ENCODE measurements around the gene DGKD. TPM values are rescaled to one million over a fixed set of nuclear protein-coding genes. Genes with fewer than 3 reads are reported as not detected.

DGKD gene
- total RNA-seq, 2 experiments from 2014 or later, result 44.2 to 46.4 TPM

DNA sequence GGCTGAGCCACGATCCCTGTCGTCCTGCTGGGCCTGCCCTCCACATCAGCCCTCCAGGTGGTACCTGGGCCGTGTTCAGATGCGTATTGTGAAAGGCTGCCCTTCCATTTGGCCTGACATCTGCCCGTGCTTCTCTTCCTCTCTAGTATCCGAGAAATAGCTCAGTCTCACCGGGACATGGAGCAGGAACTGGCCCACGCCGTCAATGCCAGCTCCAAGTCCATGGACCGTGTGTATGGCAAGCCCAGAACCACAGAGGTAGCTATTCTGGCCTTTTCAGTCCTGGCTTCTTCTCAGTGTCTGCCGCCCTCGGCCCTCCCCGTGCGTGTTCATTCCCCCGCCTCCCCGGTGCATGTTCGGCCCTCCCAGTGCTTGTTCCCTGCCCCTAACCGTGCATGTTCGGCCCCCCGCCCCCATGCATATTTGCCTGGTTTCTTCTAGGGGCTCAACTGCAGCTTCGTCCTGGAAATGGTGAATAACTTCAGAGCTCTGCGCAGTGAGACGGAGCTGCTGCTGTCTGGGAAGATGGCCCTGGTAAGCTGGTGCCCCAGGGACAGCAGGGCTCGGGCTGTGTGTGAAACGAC lies 108.0 kb downstream of the DGKD start:
- CTCF ChIA-PET, result no interaction called here
- POLR2A ChIA-PET, result no interaction called here
- no peaks in the 10 kb centered on the region for H3K27me3 Mint-ChIP-seq
- H3K4me3 Mint-ChIP-seq, result no peak overlapping the region
- no peak overlapping the region for H3K27ac Mint-ChIP-seq
- intact Hi-C loops (cut with micrococcal nuclease), result no loop called here
- DNase-seq, result no peak
- H3K36me3 Mint-ChIP-seq, result peaks cover 36% of the 10 kb centered on the region
- no peaks in the 10 kb centered on the region for H3K9me3 Mint-ChIP-seq
- no peaks in the 10 kb centered on the region for H3K4me1 Mint-ChIP-seq (ENCODE audit: low read depth)

DNA sequence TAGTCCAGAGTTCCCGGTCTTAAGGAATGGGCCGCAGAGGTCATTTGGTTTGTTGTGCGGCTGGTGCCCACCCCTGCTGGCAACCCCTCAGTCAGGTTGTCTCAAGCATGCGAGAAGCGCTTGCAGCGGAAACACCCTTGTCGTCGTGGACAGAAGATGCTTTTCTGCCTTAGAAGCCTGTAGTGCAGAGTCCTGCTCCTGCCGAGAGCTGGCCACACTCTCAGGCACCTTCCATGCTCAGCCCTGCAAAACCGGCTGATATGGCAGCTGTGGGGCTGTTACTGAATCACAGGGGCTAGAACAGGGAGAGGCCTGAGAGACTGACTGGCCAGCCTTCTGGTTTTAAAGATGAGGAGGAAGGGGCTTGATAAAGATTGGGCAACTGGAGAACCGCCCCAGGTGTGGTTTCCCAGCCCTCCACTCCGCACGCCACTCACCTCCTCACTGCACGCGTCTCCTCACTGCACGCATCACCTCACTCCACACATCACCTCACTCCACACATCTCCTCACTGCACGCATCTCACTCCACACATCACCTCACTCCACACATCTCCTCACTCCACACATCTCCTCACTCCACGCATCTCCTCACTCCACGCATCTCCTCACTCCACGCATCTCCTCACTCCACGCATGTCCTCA lies 108.7 kb downstream of the DGKD start:
- CTCF ChIA-PET, result no interaction called here
- no peaks in the 10 kb centered on the region for H3K9me3 Mint-ChIP-seq

DNA sequence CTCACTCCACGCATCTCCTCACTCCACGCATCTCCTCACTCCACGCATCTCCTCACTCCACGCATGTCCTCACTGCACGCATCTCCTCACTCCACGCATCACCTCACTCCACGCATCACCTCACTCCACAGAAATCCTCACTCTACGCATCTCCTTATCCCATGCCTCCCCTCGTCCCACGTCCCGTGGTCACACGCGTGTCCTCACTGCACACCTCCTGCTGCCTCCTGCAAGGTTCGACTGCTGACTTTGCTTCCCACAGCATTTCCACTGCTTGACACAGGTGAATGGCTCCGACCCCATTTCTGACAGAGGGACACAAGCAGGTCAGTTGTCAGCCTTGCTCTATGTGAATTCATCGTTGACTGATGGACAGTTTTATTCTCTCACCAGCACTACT lies 109.3 kb downstream of the DGKD start:
- Mint-ChIP-seq H3K9me3 (no peaks in the 10 kb centered on the region), H3K27me3 (no peaks in the 10 kb centered on the region), H3K4me3 (no peak overlapping the region), H3K27ac (no peak overlapping the region), H3K36me3 (peaks cover 40% of the 10 kb centered on the region), H3K4me1 (ENCODE audit: low read depth) (no peaks in the 10 kb centered on the region)
- DNase-seq, result no peak
- ChIA-PET POLR2A (no interaction called here), CTCF (no interaction called here)
- intact Hi-C loops (cut with micrococcal nuclease), result no loop called here

More for the DNA sequence above, 108.7 kb downstream of the DGKD start:
- peaks cover 35% of the 10 kb centered on the region for H3K36me3 Mint-ChIP-seq
- POLR2A ChIA-PET, result no interaction called here
- H3K27ac Mint-ChIP-seq, result no peak overlapping the region
- H3K4me3 Mint-ChIP-seq, result no peak overlapping the region
- DNase-seq, result no peak
- H3K27me3 Mint-ChIP-seq, result no peaks in the 10 kb centered on the region
- intact Hi-C loops (cut with micrococcal nuclease), result no loop called here
- H3K4me1 Mint-ChIP-seq (ENCODE audit: low read depth), result no peaks in the 10 kb centered on the region

DNA sequence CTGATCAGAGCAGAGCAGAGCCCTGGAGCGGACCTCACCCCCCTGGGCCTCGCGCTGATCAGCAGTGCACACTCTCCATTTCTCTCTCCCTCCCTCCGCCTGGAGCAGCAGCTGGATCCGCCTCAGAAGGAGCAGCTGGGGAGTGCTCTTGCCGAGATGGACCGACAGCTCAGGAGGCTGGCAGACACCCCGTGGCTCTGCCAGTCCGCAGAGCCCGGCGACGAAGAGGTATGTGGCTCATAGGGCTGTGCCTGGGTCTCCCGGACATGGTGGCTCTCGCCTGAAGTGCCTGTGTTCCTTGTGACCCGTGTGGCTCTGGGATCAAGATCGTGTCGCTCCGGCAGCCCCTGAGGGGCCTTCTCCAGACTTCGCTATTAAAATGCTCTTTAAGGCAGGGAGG lies 109.8 kb downstream of the DGKD start:
- Mint-ChIP-seq H3K9me3 (no peaks in the 10 kb centered on the region), H3K4me3 (no peak overlapping the region), H3K27ac (no peak overlapping the region), H3K27me3 (no peaks in the 10 kb centered on the region), H3K4me1 (ENCODE audit: low read depth) (no peaks in the 10 kb centered on the region), H3K36me3 (peaks cover 42% of the 10 kb centered on the region)
- ChIA-PET CTCF (no interaction called here), POLR2A (no interaction called here)
- no peak for DNase-seq
- intact Hi-C loops (cut with micrococcal nuclease), result no loop called here

DNA sequence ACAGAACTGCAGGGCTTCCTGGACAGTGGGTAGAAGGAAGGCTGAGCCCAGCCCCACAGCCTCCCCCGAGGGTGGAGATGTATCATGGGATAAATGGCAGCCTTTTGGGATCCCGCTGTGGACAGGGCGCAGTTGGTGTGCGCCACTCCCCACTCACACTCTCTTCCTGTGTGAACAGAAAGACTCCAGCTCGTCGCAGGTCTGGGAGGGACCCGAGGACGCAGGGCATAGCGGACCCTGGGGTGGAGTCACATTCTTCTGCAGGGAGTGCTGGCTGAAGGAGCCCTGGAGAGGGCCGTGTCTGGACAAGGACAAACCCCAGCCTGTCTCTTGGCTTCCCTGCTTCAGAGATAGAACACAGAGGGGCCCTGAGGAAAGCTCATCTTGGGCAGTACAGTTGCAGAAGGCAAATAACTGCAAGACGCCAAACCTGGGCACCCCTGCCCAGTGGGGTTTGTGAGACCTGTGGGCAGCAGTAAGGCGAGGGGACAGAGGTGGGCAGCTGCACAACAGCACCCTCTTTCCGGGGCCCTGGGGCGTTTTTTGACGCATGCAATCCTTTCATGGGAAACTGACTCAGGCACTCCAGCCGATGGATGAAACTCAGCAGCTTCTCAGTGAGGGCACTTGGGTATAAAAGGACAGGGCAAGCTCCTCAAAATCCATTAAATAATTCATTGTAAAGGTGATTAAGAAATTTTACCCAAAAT lies 110.4 kb downstream of the DGKD start:
- ChIA-PET POLR2A (no interaction called here), CTCF (no interaction called here)
- intact Hi-C loops (cut with micrococcal nuclease), result no loop called here
- Mint-ChIP-seq H3K27ac (no peak overlapping the region), H3K9me3 (no peaks in the 10 kb centered on the region), H3K4me3 (no peak overlapping the region), H3K4me1 (ENCODE audit: low read depth) (no peaks in the 10 kb centered on the region), H3K36me3 (peaks cover 44% of the 10 kb centered on the region), H3K27me3 (no peaks in the 10 kb centered on the region)
- no peak for DNase-seq

DNA sequence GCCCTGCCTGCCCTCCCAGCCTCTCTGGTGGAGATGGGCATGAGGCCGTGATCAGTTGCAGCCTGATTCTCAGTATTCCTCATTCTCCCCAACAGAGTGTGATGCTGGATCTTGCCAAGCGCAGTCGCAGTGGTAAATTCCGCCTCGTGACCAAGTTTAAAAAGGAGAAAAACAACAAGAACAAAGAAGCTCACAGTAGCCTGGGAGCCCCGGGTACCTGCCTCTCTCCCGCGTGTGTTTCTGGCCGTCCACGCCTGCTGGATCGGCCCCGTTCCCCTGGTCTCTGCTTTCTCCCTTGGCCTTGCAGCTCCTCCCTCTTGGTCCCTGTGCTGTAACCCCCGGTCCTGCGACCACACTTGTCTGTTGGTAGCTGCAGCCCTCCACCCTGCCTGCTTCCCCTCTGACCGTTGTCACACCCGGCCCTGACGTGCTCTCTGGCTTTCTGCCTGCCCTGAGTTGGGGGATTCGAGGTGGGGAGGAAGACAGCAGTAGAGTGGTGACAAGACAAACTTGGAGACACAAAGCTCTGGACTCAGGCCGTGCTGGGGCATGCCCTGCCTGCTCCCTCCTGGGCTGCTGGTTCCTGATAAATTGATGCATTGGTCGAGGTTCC lies 112.8 kb downstream of the DGKD start:
- no peaks in the 10 kb centered on the region for H3K9me3 Mint-ChIP-seq
- intact Hi-C loops (cut with micrococcal nuclease), result no loop called here
- H3K36me3 Mint-ChIP-seq, result peaks cover 42% of the 10 kb centered on the region
- no peak overlapping the region for H3K4me3 Mint-ChIP-seq
- no peak overlapping the region for H3K27ac Mint-ChIP-seq
- ChIA-PET CTCF (no interaction called here), POLR2A (no interaction called here)
- no peak for DNase-seq
- H3K27me3 Mint-ChIP-seq, result no peaks in the 10 kb centered on the region
- no peaks in the 10 kb centered on the region for H3K4me1 Mint-ChIP-seq (ENCODE audit: low read depth)

DNA sequence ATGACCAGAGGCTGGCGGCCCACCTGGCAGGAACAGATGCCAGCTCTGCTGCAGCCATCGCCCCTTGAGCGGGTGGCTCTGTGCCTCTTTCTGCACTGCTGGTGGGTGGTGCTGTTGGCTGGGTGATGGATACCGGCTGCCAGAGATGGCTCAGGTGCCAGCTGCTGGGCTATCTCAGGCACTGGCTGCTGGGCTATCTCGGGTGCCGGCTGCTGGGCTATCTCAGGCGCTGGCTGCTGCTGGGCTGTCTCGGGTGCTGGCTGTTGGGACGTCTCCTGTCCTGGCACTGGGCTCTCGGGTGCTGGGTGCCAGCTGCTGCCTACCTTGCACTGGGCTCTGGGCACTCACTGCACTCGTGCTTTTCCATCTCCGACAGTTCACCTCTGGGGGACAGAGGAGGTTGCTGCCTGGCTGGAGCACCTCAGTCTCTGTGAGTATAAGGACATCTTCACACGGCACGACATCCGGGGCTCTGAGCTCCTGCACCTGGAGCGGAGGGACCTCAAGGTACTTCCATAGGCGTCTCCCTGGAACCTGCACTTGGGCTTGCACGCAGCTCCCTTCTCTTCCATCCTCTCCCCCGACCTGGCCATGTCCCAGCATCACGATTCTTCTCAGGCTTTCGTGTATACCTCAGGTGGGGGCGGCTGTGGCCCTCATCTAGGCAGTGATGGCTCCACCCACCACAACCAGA lies 113.9 kb downstream of the DGKD start:
- CTCF ChIA-PET, result no interaction called here
- H3K36me3 Mint-ChIP-seq, result peaks cover 42% of the 10 kb centered on the region
- no peak overlapping the region for H3K4me3 Mint-ChIP-seq
- POLR2A ChIA-PET, result no interaction called here
- intact Hi-C loops (cut with micrococcal nuclease), result no loop called here
- no peaks in the 10 kb centered on the region for H3K4me1 Mint-ChIP-seq (ENCODE audit: low read depth)
- H3K9me3 Mint-ChIP-seq, result no peaks in the 10 kb centered on the region
- no peak for DNase-seq
- H3K27me3 Mint-ChIP-seq, result no peaks in the 10 kb centered on the region
- no peak overlapping the region for H3K27ac Mint-ChIP-seq

DNA sequence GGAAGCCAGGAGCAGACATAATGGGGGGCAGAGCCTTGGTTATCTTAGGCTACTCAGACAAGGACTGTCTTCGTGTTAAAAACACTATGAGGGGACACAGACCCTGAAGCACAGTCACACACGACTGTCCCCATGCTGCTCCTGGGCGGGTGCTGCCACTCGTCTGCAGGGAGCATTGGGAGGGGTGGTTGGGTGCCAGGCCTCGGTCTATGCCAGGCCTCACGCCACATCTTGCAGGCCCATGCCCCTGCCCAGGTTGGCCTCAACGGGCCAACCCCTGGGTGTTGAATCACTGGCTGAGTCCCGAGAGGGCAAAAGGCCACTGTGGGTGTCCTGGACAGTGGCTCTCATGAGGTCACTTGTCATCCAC lies 114.4 kb downstream of the DGKD start:
- DNase-seq, result no peak
- no peaks in the 10 kb centered on the region for H3K4me1 Mint-ChIP-seq (ENCODE audit: low read depth)
- no peaks in the 10 kb centered on the region for H3K9me3 Mint-ChIP-seq
- H3K36me3 Mint-ChIP-seq, result peaks cover 40% of the 10 kb centered on the region
- intact Hi-C loops (cut with micrococcal nuclease), result no loop called here
- ChIA-PET POLR2A (no interaction called here), CTCF (no interaction called here)
- H3K27me3 Mint-ChIP-seq, result no peaks in the 10 kb centered on the region
- H3K4me3 Mint-ChIP-seq, result no peak overlapping the region
- H3K27ac Mint-ChIP-seq, result no peak overlapping the region

DNA sequence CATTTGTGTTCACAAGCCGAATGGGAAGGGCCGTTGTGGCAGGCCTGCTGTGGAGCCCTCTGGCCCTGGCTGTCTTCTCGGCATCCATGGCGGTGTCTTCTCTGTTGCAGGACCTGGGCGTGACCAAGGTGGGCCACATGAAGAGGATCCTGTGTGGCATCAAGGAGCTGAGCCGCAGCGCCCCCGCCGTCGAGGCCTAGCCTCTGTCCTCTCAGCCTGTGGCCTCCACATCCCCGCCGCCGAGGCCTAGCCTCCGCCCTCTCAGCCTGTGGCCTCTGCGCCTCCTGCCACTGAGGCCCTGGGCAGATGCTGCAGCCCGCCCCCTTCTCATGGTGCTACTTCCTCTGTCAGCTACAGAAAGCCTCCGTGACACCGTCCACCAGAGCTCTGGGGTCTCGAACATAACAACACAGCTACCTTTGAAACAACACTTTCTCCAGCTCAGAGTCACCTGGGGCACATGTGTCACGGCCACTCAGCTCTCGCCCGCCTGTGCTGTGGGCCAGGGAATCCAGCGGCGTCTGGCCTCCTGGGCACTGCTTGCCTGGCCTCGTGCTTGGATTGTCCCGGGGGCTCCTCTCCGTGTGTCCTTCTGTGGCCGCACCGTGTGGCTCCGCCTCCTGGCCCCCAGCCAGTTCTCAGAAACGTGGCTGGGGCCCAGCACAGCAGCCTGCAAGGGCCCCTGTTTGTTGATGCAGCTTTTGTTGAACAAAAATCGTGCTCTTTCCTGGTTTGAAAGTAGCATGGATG lies 115.1 kb downstream of the DGKD start:
- H3K36me3 Mint-ChIP-seq, result peaks cover 34% of the 10 kb centered on the region
- ChIA-PET CTCF (interaction anchor here (0.7 kb wide), 1 partner anchor 415 kb away, joined by 4 read pairs; no protein-coding TSS in a partner anchor), POLR2A (no interaction called here)
- no peak overlapping the region for H3K27ac Mint-ChIP-seq
- no peak for DNase-seq
- H3K9me3 Mint-ChIP-seq, result no peaks in the 10 kb centered on the region
- intact Hi-C loops (cut with micrococcal nuclease), result no loop called here
- H3K4me3 Mint-ChIP-seq, result no peak overlapping the region
- no peaks in the 10 kb centered on the region for H3K27me3 Mint-ChIP-seq
- no peaks in the 10 kb centered on the region for H3K4me1 Mint-ChIP-seq (ENCODE audit: low read depth)

DNA sequence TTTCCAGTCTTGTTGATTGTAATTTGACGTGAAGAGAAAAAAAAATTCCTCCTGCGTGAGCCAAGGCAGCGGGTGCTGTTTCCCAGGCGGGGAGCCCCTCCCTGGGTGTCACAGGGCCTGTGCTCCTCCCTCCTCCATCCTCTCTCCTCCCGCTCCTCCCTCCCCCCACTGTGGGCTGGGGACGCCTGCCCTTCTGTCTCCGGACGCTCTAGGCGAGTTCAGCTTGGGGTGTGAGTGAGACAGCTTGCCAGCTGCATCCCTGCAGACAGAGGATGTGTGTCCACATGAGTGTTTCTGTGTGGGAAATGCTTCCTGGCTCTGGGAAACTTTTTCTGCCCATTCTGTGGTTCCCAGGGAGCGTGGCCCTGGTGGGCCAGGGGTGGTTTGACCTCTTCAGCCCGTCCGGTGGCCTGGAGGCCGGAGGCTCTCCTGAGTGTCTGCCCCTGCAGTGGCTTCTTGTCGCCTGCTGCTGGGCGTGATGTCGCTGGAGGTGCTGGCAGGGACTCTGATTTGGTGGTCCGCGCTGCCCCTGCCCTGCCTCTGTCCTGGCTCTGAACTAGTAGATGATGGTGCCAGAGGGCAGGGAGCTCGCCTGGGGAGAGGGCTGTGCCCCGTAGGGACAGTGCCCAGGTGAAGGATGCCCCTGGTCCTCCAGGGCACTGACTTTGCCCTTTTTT lies 115.9 kb downstream of the DGKD start:
- H3K36me3 Mint-ChIP-seq, result peaks cover 34% of the 10 kb centered on the region
- no peaks in the 10 kb centered on the region for H3K4me1 Mint-ChIP-seq (ENCODE audit: low read depth)
- DNase-seq, result no peak
- ChIA-PET POLR2A (no interaction called here), CTCF (interaction anchor here (0.7 kb wide), 1 partner anchor 416 kb away, joined by 4 read pairs; no protein-coding TSS in a partner anchor)
- H3K4me3 Mint-ChIP-seq, result no peak overlapping the region
- H3K27ac Mint-ChIP-seq, result no peak overlapping the region
- no peaks in the 10 kb centered on the region for H3K27me3 Mint-ChIP-seq
- no peaks in the 10 kb centered on the region for H3K9me3 Mint-ChIP-seq
- intact Hi-C loops (cut with micrococcal nuclease), result no loop called here

DNA sequence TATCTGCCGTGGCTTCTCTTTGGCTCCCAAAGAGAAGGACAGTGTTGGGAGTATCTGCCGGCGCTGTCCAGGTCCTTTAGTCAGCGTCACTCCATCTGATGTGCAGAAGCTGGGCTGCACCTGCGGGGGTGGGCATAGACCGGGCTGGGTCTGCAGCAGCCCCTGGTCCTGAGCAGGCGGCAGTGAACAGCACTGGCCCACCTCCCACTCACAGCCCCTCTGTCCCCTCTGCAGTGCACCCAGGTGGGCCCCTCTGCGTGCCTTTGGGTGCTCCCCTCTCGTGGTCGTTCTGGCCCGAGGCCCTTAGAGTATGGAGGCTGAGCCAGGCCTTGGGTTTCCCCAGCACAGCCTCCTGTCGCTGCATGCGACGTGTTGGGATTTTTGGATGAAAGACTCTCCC lies 116.5 kb downstream of the DGKD start:
- no peak overlapping the region for H3K27ac Mint-ChIP-seq

More for the DNA sequence above, 116.5 kb downstream of the DGKD start:
- intact Hi-C loops (cut with micrococcal nuclease), result no loop called here
- Mint-ChIP-seq H3K4me1 (ENCODE audit: low read depth) (no peaks in the 10 kb centered on the region), H3K27me3 (no peaks in the 10 kb centered on the region), H3K36me3 (peaks cover 34% of the 10 kb centered on the region), H3K4me3 (no peak overlapping the region), H3K9me3 (no peaks in the 10 kb centered on the region)
- POLR2A ChIA-PET, result no interaction called here
- DNase-seq, result no peak
- CTCF ChIA-PET, result no interaction called here

All from activated CD4-positive, alpha-beta memory T cell treated with anti-CD3 and anti-CD28 coated beads for 36 hours (primary cell).